ENCODE measurements around the gene ERLIN1. TPM values are rescaled to one million over a fixed set of nuclear protein-coding genes. Genes with fewer than 3 reads are reported as not detected.

Gene ERLIN1
- total RNA-seq, 1 experiment from 2014 or later: 54.9 TPM

DNA sequence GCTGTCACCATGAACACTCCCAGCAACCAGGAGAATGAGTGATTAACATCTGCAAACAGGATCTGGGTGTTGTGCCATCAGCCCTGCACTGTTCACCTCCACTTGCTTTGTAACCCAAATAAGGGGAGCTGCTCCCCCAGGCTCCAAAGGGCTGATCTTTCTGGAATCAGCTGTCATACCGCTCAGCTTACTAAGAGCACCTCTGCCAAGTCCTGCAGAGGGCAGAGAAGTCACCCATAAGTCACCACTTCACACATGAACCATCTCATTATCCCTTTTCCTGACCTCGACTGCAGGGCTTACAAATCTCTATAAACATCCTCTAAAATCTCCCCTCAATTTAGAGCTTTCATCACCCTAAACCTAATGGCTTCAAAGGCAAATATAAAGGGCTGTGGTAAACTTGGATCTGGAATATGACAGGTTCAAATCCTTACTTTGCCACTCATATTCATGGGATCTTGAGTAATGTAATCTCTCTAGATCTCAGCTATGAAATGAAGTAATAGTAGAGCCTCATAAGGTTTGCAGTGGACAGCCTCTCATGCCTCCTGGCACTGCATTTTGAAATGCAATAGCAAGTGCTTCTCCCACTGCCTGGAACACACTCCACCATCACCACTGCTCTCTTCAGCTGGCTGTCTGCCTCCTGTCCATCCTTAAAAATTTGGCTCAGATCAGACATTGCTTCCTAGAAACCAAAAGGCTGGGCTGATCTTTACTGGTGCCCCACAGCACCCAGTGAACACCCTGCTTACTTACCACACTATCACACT lies 38.8 kb downstream of the ERLIN1 start:
- POLR2A ChIA-PET (ENCODE audit: low non-redundant PET): no interaction called here
- intact Hi-C loops (cut with micrococcal nuclease; ENCODE audit: unreplicated experiment): no loop called here
- CTCF ChIA-PET: no interaction called here
- BruUV-seq (replicated peaks): no TSS peak
- Histone ChIP-seq H3K36me3 (ENCODE audit: insufficient read depth, low read length, poor library complexity, severe bottlenecking) (peaks cover 17% of the 10 kb centered on the region), H3K4me3 (ENCODE audit: low read depth, low read length, poor library complexity, severe bottlenecking) (no peak overlapping the region), H3K4me1 (ENCODE audit: insufficient read depth, low read length, poor library complexity, severe bottlenecking) (peaks cover 10% of the 10 kb centered on the region), H3K9me3 (ENCODE audit: low read depth, low read length, poor library complexity, severe bottlenecking) (no peaks in the 10 kb centered on the region), H3K27me3 (replicated peaks; ENCODE audit: insufficient read depth, low read depth, low read length, poor library complexity) (no peaks in the 10 kb centered on the region), H3K27ac (ENCODE audit: low read depth, low read length, poor library complexity, severe bottlenecking) (no peak overlapping the region)
- no peak for DNase-seq (ENCODE audit: low spot score)
- no peak for TF ChIP-seq EZH2 (IDR thresholded peaks at IDR 0.05; ENCODE audit: borderline replicate concordance, low read depth, low read length, poor library complexity, severe bottlenecking)
- TF ChIP-seq, protein P1, sequence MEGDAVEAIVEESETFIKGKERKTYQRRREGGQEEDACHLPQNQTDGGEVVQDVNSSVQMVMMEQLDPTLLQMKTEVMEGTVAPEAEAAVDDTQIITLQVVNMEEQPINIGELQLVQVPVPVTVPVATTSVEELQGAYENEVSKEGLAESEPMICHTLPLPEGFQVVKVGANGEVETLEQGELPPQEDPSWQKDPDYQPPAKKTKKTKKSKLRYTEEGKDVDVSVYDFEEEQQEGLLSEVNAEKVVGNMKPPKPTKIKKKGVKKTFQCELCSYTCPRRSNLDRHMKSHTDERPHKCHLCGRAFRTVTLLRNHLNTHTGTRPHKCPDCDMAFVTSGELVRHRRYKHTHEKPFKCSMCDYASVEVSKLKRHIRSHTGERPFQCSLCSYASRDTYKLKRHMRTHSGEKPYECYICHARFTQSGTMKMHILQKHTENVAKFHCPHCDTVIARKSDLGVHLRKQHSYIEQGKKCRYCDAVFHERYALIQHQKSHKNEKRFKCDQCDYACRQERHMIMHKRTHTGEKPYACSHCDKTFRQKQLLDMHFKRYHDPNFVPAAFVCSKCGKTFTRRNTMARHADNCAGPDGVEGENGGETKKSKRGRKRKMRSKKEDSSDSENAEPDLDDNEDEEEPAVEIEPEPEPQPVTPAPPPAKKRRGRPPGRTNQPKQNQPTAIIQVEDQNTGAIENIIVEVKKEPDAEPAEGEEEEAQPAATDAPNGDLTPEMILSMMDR (conservative IDR thresholded peaks at IDR 0.05; ENCODE audit: low read depth, low read length): no peak

DNA sequence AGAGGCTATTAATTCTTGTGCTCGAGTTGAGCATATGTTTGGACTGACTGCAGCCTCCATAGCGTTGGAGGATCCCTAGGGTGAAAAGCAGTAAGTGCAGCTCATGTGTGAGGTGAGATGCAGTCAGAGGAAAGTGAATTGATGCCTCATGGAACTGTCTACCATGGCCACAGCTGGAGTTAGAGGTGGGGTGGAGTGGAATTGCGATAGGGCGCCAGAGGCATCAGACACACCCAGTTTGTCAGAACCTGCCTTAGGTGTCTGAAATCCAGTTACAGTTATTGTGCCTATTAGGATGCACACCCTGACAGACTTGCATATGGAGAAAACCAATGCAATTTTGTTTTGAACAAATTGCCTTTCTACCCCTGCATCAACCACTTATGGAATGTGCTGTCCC lies 39.4 kb downstream of the ERLIN1 start:
- intact Hi-C loops (cut with micrococcal nuclease; ENCODE audit: unreplicated experiment): no loop called here
- no peak for TF ChIP-seq EZH2 (IDR thresholded peaks at IDR 0.05; ENCODE audit: borderline replicate concordance, low read depth, low read length, poor library complexity, severe bottlenecking)
- TF ChIP-seq, protein P1 (conservative IDR thresholded peaks at IDR 0.05; ENCODE audit: low read depth, low read length): no peak
- H3K9me3 ChIP-seq (ENCODE audit: low read depth, low read length, poor library complexity, severe bottlenecking): no peaks in the 10 kb centered on the region
- ChIA-PET POLR2A (ENCODE audit: low non-redundant PET) (no interaction called here), CTCF (no interaction called here)
- H3K4me3 ChIP-seq (ENCODE audit: low read depth, low read length, poor library complexity, severe bottlenecking): no peak overlapping the region
- BruUV-seq (replicated peaks): no TSS peak
- no peak for DNase-seq (ENCODE audit: low spot score)
- H3K27ac ChIP-seq (ENCODE audit: low read depth, low read length, poor library complexity, severe bottlenecking): no peak overlapping the region
- H3K36me3 ChIP-seq (ENCODE audit: insufficient read depth, low read length, poor library complexity, severe bottlenecking): peaks cover 11% of the 10 kb centered on the region
- H3K4me1 ChIP-seq (ENCODE audit: insufficient read depth, low read length, poor library complexity, severe bottlenecking): peaks cover 10% of the 10 kb centered on the region
- no peaks in the 10 kb centered on the region for H3K27me3 ChIP-seq (replicated peaks; ENCODE audit: insufficient read depth, low read depth, low read length, poor library complexity)

DNA sequence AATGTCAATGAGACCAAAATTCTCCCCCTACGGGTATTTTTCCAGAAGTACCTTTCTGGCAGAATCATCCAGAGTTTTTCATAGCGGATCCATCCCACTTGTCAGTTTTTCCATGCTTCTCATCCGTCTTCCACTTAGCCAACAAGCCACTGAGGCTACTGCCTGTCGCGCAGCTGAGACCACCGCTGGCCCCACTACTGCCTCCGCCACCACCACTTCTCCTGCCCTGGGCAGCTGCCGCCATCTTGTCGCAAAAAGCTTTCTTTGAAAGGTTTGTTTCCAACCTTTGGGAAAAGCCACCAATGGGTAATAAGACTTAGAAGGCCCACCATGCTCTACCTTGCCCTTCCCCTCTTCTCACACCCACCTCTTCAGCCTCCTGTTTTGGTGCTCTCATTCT lies 42.1 kb downstream of the ERLIN1 start:
- Histone ChIP-seq H3K4me1 (ENCODE audit: insufficient read depth, low read length, poor library complexity, severe bottlenecking) (peaks cover 3% of the 10 kb centered on the region), H3K27ac (ENCODE audit: low read depth, low read length, poor library complexity, severe bottlenecking) (no peak overlapping the region), H3K36me3 (ENCODE audit: insufficient read depth, low read length, poor library complexity, severe bottlenecking) (no peaks in the 10 kb centered on the region), H3K4me3 (ENCODE audit: low read depth, low read length, poor library complexity, severe bottlenecking) (no peak overlapping the region), H3K9me3 (ENCODE audit: low read depth, low read length, poor library complexity, severe bottlenecking) (no peaks in the 10 kb centered on the region), H3K27me3 (replicated peaks; ENCODE audit: insufficient read depth, low read depth, low read length, poor library complexity) (no peaks in the 10 kb centered on the region)
- ChIA-PET CTCF (no interaction called here), POLR2A (ENCODE audit: low non-redundant PET) (no interaction called here)
- BruUV-seq (replicated peaks): no TSS peak
- no peak for DNase-seq (ENCODE audit: low spot score)
- intact Hi-C loops (cut with micrococcal nuclease; ENCODE audit: unreplicated experiment): no loop called here
- no peak for TF ChIP-seq EZH2 (IDR thresholded peaks at IDR 0.05; ENCODE audit: borderline replicate concordance, low read depth, low read length, poor library complexity, severe bottlenecking)
- TF ChIP-seq, protein P1 (conservative IDR thresholded peaks at IDR 0.05; ENCODE audit: low read depth, low read length): no peak
